PC-3 (cell line): Measurements from ENCODE around the gene BCL6. TPM values are rescaled to one million over a fixed set of nuclear protein-coding genes. Genes with fewer than 3 reads are reported as not detected.

Experiments used
- ATAC-seq: fragments of 200-7000 bp; cut with Tn5 transposase; 2 replicates; pipeline ENCODE4 v1.9.1; 2020; ENCODE audit warnings: mild to moderate bottlenecking, moderate library complexity
- BruUV-seq: library from RNA; stranded (reverse); fragments of 400-500 nt; replicated peaks from 2 replicates; lab custom pipeline; 2021; lab: Mats Ljungman, UMichigan
- CTCF ChIA-PET: fragments of 300-600 bp; sonication (Branson Sonifier 250); formaldehyde crosslinking; loops from one replicate; lab custom pipeline; 2022; ENCODE audit warnings: antibody characterized with exemption; lab: Charles Lee
- POLR2A ChIA-PET: fragments of 300-600 bp; sonication (Branson Sonifier 250); formaldehyde crosslinking; loops from one replicate; lab custom pipeline; 2022; ENCODE audit warnings: antibody characterized with exemption; ENCODE audit not compliant: unreplicated experiment; lab: Charles Lee
- DNase-seq: peaks from one replicate; pipeline ENCODE4 v3.0.0-alpha.2; 2015
- H2AFZ ChIP-seq: fragments of 300-600 bp; sonication (generic); 2 replicates; pipeline ENCODE4 v1.6.0; 2016; ENCODE audit warnings: antibody characterized with exemption, low read length
- H3F3A ChIP-seq: fragments of 300-600 bp; sonication (generic); one replicate; pipeline ENCODE4 v1.6.0; 2017; ENCODE audit warnings: antibody characterized with exemption, low read length, control low read depth, mild to moderate bottlenecking; ENCODE audit not compliant: unreplicated experiment
- H3K27ac ChIP-seq: fragments of 300-600 bp; sonication (generic); 2 replicates; pipeline ENCODE4 v1.5.1; 2016; ENCODE audit warnings: mild to moderate bottlenecking, low read length
- H3K27me3 ChIP-seq: fragments of 300-600 bp; sonication (generic); 2 replicates; pipeline ENCODE4 v1.6.1; 2016; ENCODE audit warnings: low read length, mixed read lengths
- H3K36me3 ChIP-seq: fragments of 300-600 bp; sonication (generic); 2 replicates; pipeline ENCODE4 v1.6.1; 2016; ENCODE audit warnings: low read depth, mixed run types, low read length, mixed read lengths
- H3K4me1 ChIP-seq: fragments of 300-600 bp; sonication (generic); 2 replicates; pipeline ENCODE4 v1.5.1; 2016; ENCODE audit warnings: low read length; ENCODE audit not compliant: insufficient read depth
- H3K4me2 ChIP-seq: fragments of 300-600 bp; sonication (generic); 2 replicates; pipeline ENCODE4 v1.6.0; 2016; ENCODE audit warnings: low read length
- H3K4me3 ChIP-seq: fragments of 300-600 bp; sonication (generic); 2 replicates; pipeline ENCODE4 v1.5.1; 2016; ENCODE audit warnings: mild to moderate bottlenecking, low read length, mixed read lengths
- H3K79me2 ChIP-seq: fragments of 300-600 bp; sonication (generic); 2 replicates; pipeline ENCODE4 v1.6.1; 2017; ENCODE audit warnings: low read length, mixed read lengths
- H3K9ac ChIP-seq: fragments of 300-600 bp; sonication (generic); 2 replicates; pipeline ENCODE4 v1.6.0; 2016; ENCODE audit warnings: mild to moderate bottlenecking, low read length
- H3K9me2 ChIP-seq: fragments of 300-600 bp; sonication (generic); replicated peaks from 2 replicates; pipeline ENCODE4 v1.6.1; 2016; ENCODE audit warnings: mixed run types, low read length, mixed read lengths
- H3K9me3 ChIP-seq: fragments of 300-600 bp; sonication (generic); 2 replicates; pipeline ENCODE4 v1.6.1; 2016; ENCODE audit warnings: low read length, mixed read lengths
- H4K20me1 ChIP-seq: fragments of 300-600 bp; sonication (generic); 2 replicates; pipeline ENCODE4 v1.6.1; 2016; ENCODE audit warnings: low read length, mixed read lengths
- CTCF ChIP-seq: fragments of 300-600 bp; sonication (generic); conservative IDR thresholded peaks from 2 replicates; pipeline ENCODE4 v1.5.1; 2017; ENCODE audit warnings: antibody characterized with exemption, low read depth, mild to moderate bottlenecking, low read length
- EZH2 ChIP-seq: fragments of 300-600 bp; sonication (generic); IDR thresholded peaks from one replicate; pipeline ENCODE4 v1.6.1; 2017; ENCODE audit warnings: antibody characterized with exemption, mild to moderate bottlenecking, low read length; ENCODE audit not compliant: unreplicated experiment
- EZH2phosphoT487 ChIP-seq: fragments of 300-600 bp; sonication (generic); IDR thresholded peaks from 2 replicates; pipeline ENCODE4 v1.6.1; 2018; ENCODE audit warnings: mild to moderate bottlenecking, antibody characterized with exemption, low read length, borderline replicate concordance
- intact Hi-C: fragments of 100-400 bp; cut with micrococcal nuclease; formaldehyde crosslinking; loops from 2 replicates; pipeline ENCODE4 v1.9.0; 2023
- total RNA-seq: library from RNA; depleted of rRNA; stranded (reverse); fragments of >200 nt; gene quantifications from 2 replicates; pipeline ENCODE4 v1.2.3, GENCODE V29; 2014

The BCL6 gene
- total RNA-seq, 1 experiment from 2014 or later = 11.8 TPM

DNA sequence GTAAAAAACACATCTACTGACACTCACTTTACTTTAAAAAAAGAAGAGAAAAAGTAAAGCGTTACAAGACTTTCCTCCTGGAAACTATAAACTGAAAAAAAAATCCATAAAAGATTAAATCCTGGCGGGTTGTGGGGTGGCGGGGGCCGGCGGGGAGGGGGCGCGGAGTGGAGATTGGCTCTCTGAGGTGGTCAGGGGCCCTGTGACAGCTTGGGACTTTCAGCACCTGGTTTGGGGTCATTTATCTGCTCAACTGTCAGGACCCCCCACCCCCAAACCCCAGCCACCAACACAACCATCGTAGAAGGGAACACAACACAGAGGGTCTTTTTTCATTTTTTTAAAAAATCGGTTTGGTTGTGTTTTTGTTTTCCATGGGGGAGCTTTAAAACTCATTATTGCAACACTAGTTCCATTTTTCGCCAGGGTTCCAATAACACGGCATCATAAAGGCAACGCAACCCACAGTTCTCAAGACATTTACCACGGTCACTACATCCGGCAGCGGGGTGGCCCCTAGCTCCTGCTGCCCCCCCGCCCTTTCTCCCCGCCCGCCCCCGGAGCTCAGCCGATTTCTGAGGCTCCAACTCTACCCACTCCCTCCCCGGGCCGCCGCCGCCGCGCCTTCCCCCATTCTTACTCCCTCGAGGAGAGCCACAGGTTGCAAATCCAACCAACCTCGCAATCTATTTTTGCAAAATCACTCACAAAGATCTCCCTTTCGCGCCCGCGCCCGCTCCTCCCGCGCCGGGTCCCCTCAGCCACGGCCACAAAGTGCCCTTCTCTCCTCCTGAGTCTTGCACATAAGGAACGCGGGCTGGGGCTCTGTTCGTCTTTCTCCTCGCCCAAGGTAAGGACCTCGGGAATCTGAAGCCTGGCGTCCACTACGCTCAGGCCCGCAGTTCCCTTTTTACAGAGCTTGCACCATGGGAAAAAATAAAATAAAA is 1.8 kb downstream of the BCL6 start:
- ChIA-PET CTCF (interaction anchor here (0.5 to 1.5 kb wide), 5 partner anchors 135 to 1211 kb away, joined by 3 to 9 read pairs (median 5); no protein-coding TSS in a partner anchor), POLR2A (interaction anchor here (0.5 to 0.7 kb wide), 5 partner anchors 171 to 940 kb away, joined by 3 to 4 read pairs (median 3); no protein-coding TSS in a partner anchor)
- Histone ChIP-seq H3K4me2 (peak overlapping the region; percentile 99), H3K4me3 (peak overlapping the region; percentile 93), H3K9ac (peak overlapping the region; percentile 96), H3K9me3 (no peaks in the 10 kb centered on the region), H4K20me1 (no peaks in the 10 kb centered on the region), H3K9me2 (no peaks in the 10 kb centered on the region), H3K36me3 (no peaks in the 10 kb centered on the region), H3K79me2 (peaks cover 48% of the 10 kb centered on the region), H3K27me3 (no peaks in the 10 kb centered on the region), H3F3A (no peaks in the 10 kb centered on the region), H3K4me1 (peaks cover 33% of the 10 kb centered on the region), H2AFZ (peak overlapping the region; percentile 60), H3K27ac (peak overlapping the region; percentile 31; the same call in 1 of the 2 replicates)
- no peak for ATAC-seq
- BruUV-seq = no TSS peak
- peak; percentile 30 for DNase-seq
- no peak for TF ChIP-seq EZH2phosphoT487
- no peak for TF ChIP-seq CTCF
- TF ChIP-seq EZH2 = no peak
- intact Hi-C loops = loop anchor here (1.0 to 10.0 kb wide), 10 partner anchors 293 to 1139 kb away; no protein-coding TSS in a partner anchor

- Histone ChIP-seq H3K27ac (peak overlapping the region; percentile 31), H3K36me3 (no peaks in the 10 kb centered on the region), H2AFZ (no peak overlapping the region), H3K9ac (peak overlapping the region; percentile 96; the same call in 1 of the 2 replicates), H3K9me3 (no peaks in the 10 kb centered on the region), H3K9me2 (no peaks in the 10 kb centered on the region), H3K79me2 (peaks cover 56% of the 10 kb centered on the region), H3F3A (no peaks in the 10 kb centered on the region), H3K4me2 (peak overlapping the region; percentile 99), H4K20me1 (no peaks in the 10 kb centered on the region), H3K4me3 (peak overlapping the region; percentile 93), H3K4me1 (peaks cover 24% of the 10 kb centered on the region), H3K27me3 (no peaks in the 10 kb centered on the region)
- TF ChIP-seq EZH2 (no peak), CTCF (no peak; the same call in 1 of the 2 replicates), EZH2phosphoT487 (no peak)
- no peak for ATAC-seq
- CTCF ChIA-PET = interaction anchor here (0.6 to 1.5 kb wide), 8 partner anchors 66 to 1212 kb away, joined by 3 to 9 read pairs (median 4); no protein-coding TSS in a partner anchor
- BruUV-seq = no TSS peak
- intact Hi-C loops = loop anchor here (1.0 to 10.0 kb wide), 12 partner anchors 294 to 1212 kb away; no protein-coding TSS in a partner anchor
- peak; percentile 70 for DNase-seq
- POLR2A ChIA-PET = interaction anchor here (0.5 to 0.8 kb wide), 5 partner anchors 67 to 787 kb away, joined by 3 to 12 read pairs (median 3); no protein-coding TSS in a partner anchor
Observed at GRCh38 chr3:187742351-187743171, 2.7 kb downstream of the BCL6 start.
